HepG2 (cell line): ENCODE results near the gene OSGIN1. TPM values are rescaled to one million over a fixed set of nuclear protein-coding genes. Genes with fewer than 3 reads are reported as not detected.

Experiments
- FIP1L1 ChIP-seq: fragments of 200-400 bp; formaldehyde crosslinking; IDR thresholded peaks from 2 replicates; pipeline ENCODE4 v1.6.1; 2018; ENCODE audit warnings: low read depth, mild to moderate bottlenecking, low read length, moderate library complexity, borderline replicate concordance; ENCODE audit not compliant: insufficient read depth
- GMEB2 ChIP-seq: IDR thresholded peaks from 2 replicates; pipeline ENCODE4 v1.6.1; 2016; ENCODE audit warnings: missing biosample characterization, missing genetic modification reagents, low read depth
- HDAC2 ChIP-seq: sonication (generic); formaldehyde crosslinking; IDR thresholded peaks from 2 replicates; pipeline ENCODE4 v1.4.0; 2020; ENCODE audit warnings: missing genetic modification reagents
- HES4 ChIP-seq: sonication (generic); formaldehyde crosslinking; IDR thresholded peaks from 2 replicates; pipeline ENCODE4 v1.9.0; 2021; ENCODE audit warnings: mild to moderate bottlenecking, missing genetic modification reagents, borderline replicate concordance
- KLF16 ChIP-seq, 2 experiments: sonication (generic) in 1 of 2; formaldehyde crosslinking in 1 of 2; IDR thresholded peaks; 2 replicates each; pipeline versions ENCODE4 v1.6.1 to v1.8.0; 2016 to 2023; ENCODE audit warnings: missing genetic modification reagents in 2 of 2, missing compliant biosample characterization in 1 of 2
- MXI1 ChIP-seq: IDR thresholded peaks from 3 replicates; pipeline ENCODE4 v1.6.1; 2012; ENCODE audit warnings: low read depth, low read length, inconsistent platforms, borderline replicate concordance
- NCOA2 ChIP-seq: sonication (generic); formaldehyde crosslinking; IDR thresholded peaks from 2 replicates; pipeline ENCODE4 v1.8.0; 2022; ENCODE audit warnings: inconsistent platforms
- NR2F6 ChIP-seq, 2 experiments: IDR thresholded peaks; 2 replicates each; pipeline ENCODE4 v1.6.1; 2016; ENCODE audit warnings: antibody characterized with exemption in 1 of 2, mild to moderate bottlenecking in 1 of 2
- PBX3 ChIP-seq: sonication (generic); formaldehyde crosslinking; IDR thresholded peaks from 2 replicates; pipeline ENCODE4 v1.8.1; 2023; ENCODE audit warnings: missing genetic modification reagents, inconsistent platforms, borderline replicate concordance
- RNF219 ChIP-seq: sonication (generic); formaldehyde crosslinking; IDR thresholded peaks from 2 replicates; pipeline ENCODE4 v1.5.0; 2020; ENCODE audit warnings: mild to moderate bottlenecking, missing genetic modification reagents
- THAP11 ChIP-seq: IDR thresholded peaks from 2 replicates; pipeline ENCODE4 v1.6.1; 2016; ENCODE audit warnings: missing biosample characterization, missing genetic modification reagents
- ZNF567 ChIP-seq: sonication (generic); formaldehyde crosslinking; IDR thresholded peaks from 2 replicates; pipeline ENCODE4 v1.8.1; 2023; ENCODE audit warnings: mild to moderate bottlenecking, missing genetic modification reagents, borderline replicate concordance
- ZNF570 ChIP-seq: sonication (generic); formaldehyde crosslinking; IDR thresholded peaks from 2 replicates; pipeline ENCODE4 v1.4.0; 2020; ENCODE audit warnings: mild to moderate bottlenecking, missing genetic modification reagents, borderline replicate concordance
- ZNF580 ChIP-seq: IDR thresholded peaks from 2 replicates; pipeline ENCODE4 v1.6.1; 2016; ENCODE audit warnings: low read depth, borderline replicate concordance
- ZNF598 ChIP-seq: sonication (generic); formaldehyde crosslinking; IDR thresholded peaks from 2 replicates; pipeline ENCODE4 v1.5.1; 2020; ENCODE audit warnings: mild to moderate bottlenecking, missing genetic modification reagents, borderline replicate concordance
- ZNF644 ChIP-seq: IDR thresholded peaks from 2 replicates; pipeline ENCODE4 v1.6.1; 2016; ENCODE audit warnings: low read depth
- ZNF709 ChIP-seq: sonication (generic); formaldehyde crosslinking; IDR thresholded peaks from 2 replicates; pipeline ENCODE4 v1.5.0; 2020; ENCODE audit warnings: mild to moderate bottlenecking, missing genetic modification reagents
- ZNF768 ChIP-seq: sonication (generic); formaldehyde crosslinking; IDR thresholded peaks from 2 replicates; pipeline ENCODE4 v1.4.0; 2020; ENCODE audit warnings: missing genetic modification reagents
- ZXDC ChIP-seq: sonication (generic); formaldehyde crosslinking; IDR thresholded peaks from 2 replicates; pipeline ENCODE4 v1.5.0; 2020; ENCODE audit warnings: mild to moderate bottlenecking, missing genetic modification reagents
- polyA plus RNA-seq, 8 experiments: library from polyadenylated mRNA; depleted of rRNA in 3 of 8; stranded (reverse) in 7 of 8; unstranded in 1 of 8; fragments of >200 nt; fragmentation: Illumina TruSeq in 4 of 8; extraction: Trizol in 4 of 8; gene quantifications; 2 replicates each; pipeline versions ENCODE4 v1.2.1 to v1.2.3, GENCODE V29; 2011 to 2016; ENCODE audit warnings: low read depth in 4 of 8, missing spikeins in 1 of 8, mixed read lengths in 1 of 8; ENCODE audit not compliant: insufficient read depth in 1 of 8
- total RNA-seq, 5 experiments: library from RNA; depleted of rRNA; stranded (reverse); fragments of >200 nt; fragmentation: Illumina TruSeq; extraction: Trizol; gene quantifications; 2 replicates each; pipeline ENCODE4 v1.2.3, GENCODE V29; 2016; ENCODE audit warnings: low read depth in 1 of 5

The OSGIN1 gene
- total and polyA plus RNA-seq, 2 of the 13 experiments (the other 11 are each of a cell fraction or from before 2014, with no cell fraction given) = 20.5 to 27.1 TPM

- TF ChIP-seq GMEB2 (CRISPR knock-in tag) (no peak), HES4 (CRISPR knock-in tag) (0 out of 2 replicates have a peak, but pooled peaks have one; percentile 70), ZNF567 (no peak), THAP11 (0 out of 2 replicates have a peak, but pooled peaks have one; percentile 39), FIP1L1 (no peak), ZNF580 (peak; percentile 49; the same call in 1 of the 2 replicates), ZNF709 (CRISPR knock-in tag) (peak; percentile 37; the same call in 1 of the 2 replicates), MXI1 (peak; percentile 48; the same call in 1 of the 3 replicates), ZXDC (CRISPR knock-in tag) (no peak), PBX3 (no peak), NCOA2 (no peak), ZNF768 (CRISPR knock-in tag) (no peak; the same call in 1 of the 2 replicates), RNF219 (CRISPR knock-in tag) (no peak), ZNF644 (no peak), KLF16 (CRISPR knock-in tag; IDR thresholded peaks at IDR 0.05) (peak in 1 of 2 experiments; percentile 76; a peak in 2 of 4 replicates), NR2F6 (IDR thresholded peaks at IDR 0.05) (no peak), NR2F6 (CRISPR knock-in tag; IDR thresholded peaks at IDR 0.05) (0 out of 2 replicates have a peak, but pooled peaks have one; percentile 53), HDAC2 (peak; percentile 58; the same call in 1 of the 2 replicates), ZNF570 (CRISPR knock-in tag) (no peak), ZNF598 (CRISPR knock-in tag) (0 out of 2 replicates have a peak, but pooled peaks have one; percentile 72)
Measured at GRCh38 chr16:83926726-83927397, 26.2 kb upstream of the OSGIN1 start (continued).
